HepG2 (cell line): ENCODE data around the gene NMUR2. TPM values are rescaled to one million over a fixed set of nuclear protein-coding genes. Genes with fewer than 3 reads are reported as not detected.

Experiments used
- CEBPB ChIP-seq: IDR thresholded peaks from 2 replicates; pipeline ENCODE4 v1.6.1; 2011; ENCODE audit warnings: low read depth, low read length, improper control_type of control experiment, borderline replicate concordance
- ELF3 ChIP-seq: IDR thresholded peaks from 2 replicates; pipeline ENCODE4 v1.6.1; 2016; ENCODE audit warnings: missing genetic modification reagents, missing compliant biosample characterization
- HMGXB4 ChIP-seq, 2 experiments: sonication (generic) in 1 of 2; formaldehyde crosslinking in 1 of 2; IDR thresholded peaks; 2 replicates each; pipeline versions ENCODE4 v1.4.0 to v1.6.1; 2018 to 2020; ENCODE audit warnings: missing genetic modification reagents in 2 of 2, borderline replicate concordance in 1 of 2, low read depth in 1 of 2, mild to moderate bottlenecking in 1 of 2, missing biosample characterization in 1 of 2
- JARID2 ChIP-seq: sonication (generic); formaldehyde crosslinking; IDR thresholded peaks from 2 replicates; pipeline ENCODE4 v1.8.1; 2023; ENCODE audit warnings: missing genetic modification reagents, inconsistent platforms; ENCODE audit not compliant: insufficient replicate concordance
- RERE ChIP-seq: IDR thresholded peaks from 2 replicates; pipeline ENCODE4 v1.6.1; 2016; ENCODE audit warnings: low read depth, missing genetic modification reagents, missing compliant biosample characterization
- ZNF362 ChIP-seq: sonication (generic); formaldehyde crosslinking; IDR thresholded peaks from 2 replicates; pipeline ENCODE4 v1.4.0; 2020; ENCODE audit warnings: missing genetic modification reagents, mild to moderate bottlenecking, borderline replicate concordance
- polyA plus RNA-seq, 8 experiments: library from polyadenylated mRNA; depleted of rRNA in 3 of 8; stranded (reverse) in 7 of 8; unstranded in 1 of 8; fragments of >200 nt; fragmentation: Illumina TruSeq in 4 of 8; extraction: Trizol in 4 of 8; gene quantifications; 2 replicates each; pipeline versions ENCODE4 v1.2.1 to v1.2.3, GENCODE V29; 2011 to 2016; ENCODE audit warnings: low read depth in 4 of 8, missing spikeins in 1 of 8, mixed read lengths in 1 of 8; ENCODE audit not compliant: insufficient read depth in 1 of 8
- total RNA-seq, 5 experiments: library from RNA; depleted of rRNA; stranded (reverse); fragments of >200 nt; fragmentation: Illumina TruSeq; extraction: Trizol; gene quantifications; 2 replicates each; pipeline ENCODE4 v1.2.3, GENCODE V29; 2016; ENCODE audit warnings: low read depth in 1 of 5

NMUR2 gene
- total and polyA plus RNA-seq, 2 of the 13 experiments (the other 11 are each of a cell fraction or from before 2014, with no cell fraction given), result not detected

GRCh38 chr5:152376886-152377285 lies 28.2 kb downstream of the NMUR2 start (continued):
- TF ChIP-seq RERE (CRISPR knock-in tag) (no peak), HMGXB4 (CRISPR knock-in tag; IDR thresholded peaks at IDR 0.05; ENCODE audit: borderline replicate concordance in 1 of 2, low read depth in 1 of 2) (no peak), JARID2 (CRISPR knock-in tag) (no peak), CEBPB (no peak), ELF3 (CRISPR knock-in tag) (no peak), ZNF362 (CRISPR knock-in tag) (no peak)
